PFSK-1 (cell line): ENCODE measurements around the gene PIGZ. TPM values are rescaled to one million over a fixed set of nuclear protein-coding genes. Genes with fewer than 3 reads are reported as not detected.

Source experiments
- FOXP2 ChIP-seq: optimal IDR thresholded peaks from 2 replicates; pipeline ENCODE3; 2011; ENCODE audit warnings: borderline replicate concordance, control low read depth, inconsistent platforms; ENCODE audit not compliant: insufficient read depth; ENCODE audit errors: extremely low read length, extremely low read depth
- POLR2AphosphoS5 ChIP-seq: IDR thresholded peaks from 2 replicates; pipeline ENCODE4 v1.6.1; 2012; ENCODE audit warnings: low read depth, mild to moderate bottlenecking, control low read depth, low read length, moderate library complexity
- REST ChIP-seq, 2 experiments: IDR thresholded peaks; 2 replicates each; pipeline versions ENCODE4 v1.6.1 to v1.8.0; 2011 to 2012; ENCODE audit warnings: low read depth in 2 of 2, low read length in 2 of 2, control low read depth in 1 of 2, inconsistent platforms in 1 of 2, mild to moderate bottlenecking in 1 of 2, moderate library complexity in 1 of 2; ENCODE audit not compliant: insufficient read depth in 1 of 2
- SIN3A ChIP-seq: IDR thresholded peaks from 2 replicates; pipeline ENCODE4 v1.6.1; 2012; ENCODE audit warnings: mild to moderate bottlenecking, low read length, moderate library complexity, borderline replicate concordance; ENCODE audit not compliant: insufficient read depth
- TAF1 ChIP-seq: IDR thresholded peaks from 2 replicates; pipeline ENCODE4 v1.6.1; 2012; ENCODE audit warnings: low read length, control low read depth, borderline replicate concordance; ENCODE audit not compliant: insufficient read depth
- polyA plus RNA-seq: library from polyadenylated mRNA; unstranded; fragments of >200 nt; gene quantifications from one replicate; pipeline ENCODE4 v1.2.1, GENCODE V29; 2012; ENCODE audit warnings: low read depth, missing spikeins; ENCODE audit not compliant: insufficient read length

Gene PIGZ
- 1.8 TPM for polyA plus RNA-seq

GRCh38 chr3:196968233-196969133, at the start of gene PIGZ:
Gene PIGZ, minus strand, starts transcription at chr3:196968833. Its CDS starts 16,802 bp downstream, at chr3:196952031.
- no peak for TF ChIP-seq TAF1
- TF ChIP-seq SIN3A, result no peak
- no peak for TF ChIP-seq FOXP2
- TF ChIP-seq REST (IDR thresholded peaks at IDR 0.05; ENCODE audit: insufficient read depth in 1 of 2, low read depth in 2 of 2, low read length in 2 of 2), result no peak
- TF ChIP-seq POLR2AphosphoS5, result no peak

GRCh38 chr3:197017003-197017402, 48.4 kb upstream of the PIGZ start:
- TF ChIP-seq TAF1 (no peak), REST (IDR thresholded peaks at IDR 0.05; ENCODE audit: insufficient read depth in 1 of 2, low read depth in 2 of 2, low read length in 2 of 2) (no peak), POLR2AphosphoS5 (no peak), FOXP2 (no peak), SIN3A (no peak)

- TF ChIP-seq REST (IDR thresholded peaks at IDR 0.05; ENCODE audit: insufficient read depth in 1 of 2, low read depth in 2 of 2, low read length in 2 of 2) (no peak), SIN3A (no peak), TAF1 (no peak), POLR2AphosphoS5 (no peak), FOXP2 (no peak)
These were observed 47.4 kb upstream of the PIGZ start for GRCh38 chr3:197015790-197016736.

GRCh38 chr3:197014942-197015575, 46.4 kb upstream of the PIGZ start:
- TF ChIP-seq FOXP2, result no peak
- no peak for TF ChIP-seq TAF1
- no peak for TF ChIP-seq REST (IDR thresholded peaks at IDR 0.05; ENCODE audit: insufficient read depth in 1 of 2, low read depth in 2 of 2, low read length in 2 of 2)
- no peak for TF ChIP-seq SIN3A
- TF ChIP-seq POLR2AphosphoS5, result no peak
